ENCODE measurements around the gene HS3ST5. TPM values are rescaled to one million over a fixed set of nuclear protein-coding genes. Genes with fewer than 3 reads are reported as not detected.

HS3ST5 gene
- total RNA-seq, 1 experiment from 2014 or later = 8.7 TPM

GRCh38 chr6:114343782-114344144 is 940 bp upstream of the HS3ST5 start (continued):
- no peak for TF ChIP-seq ARID4B (CRISPR knock-in tag; IDR thresholded peaks at IDR 0.05; ENCODE audit: borderline replicate concordance)
- TF ChIP-seq PRDM15 (CRISPR knock-in tag; IDR thresholded peaks at IDR 0.05) = no peak
- no peak for TF ChIP-seq FOXJ3 (CRISPR knock-in tag; IDR thresholded peaks at IDR 0.05; ENCODE audit: borderline replicate concordance)
- no peak for TF ChIP-seq ZNF232 (CRISPR knock-in tag; IDR thresholded peaks at IDR 0.05)
- TF ChIP-seq CDX4 (CRISPR knock-in tag; IDR thresholded peaks at IDR 0.05; ENCODE audit: borderline replicate concordance) = no peak
- TF ChIP-seq ZNF263 (CRISPR knock-in tag; IDR thresholded peaks at IDR 0.05; ENCODE audit: low read depth) = no peak
- no peak for TF ChIP-seq HMGA2 (CRISPR knock-in tag; IDR thresholded peaks at IDR 0.05)
- TF ChIP-seq KAT7 (CRISPR knock-in tag; IDR thresholded peaks at IDR 0.05; ENCODE audit: borderline replicate concordance) = no peak
- no peak for TF ChIP-seq USF1 (CRISPR knock-in tag; IDR thresholded peaks at IDR 0.05)
- no peak for TF ChIP-seq PRRX2 (CRISPR knock-in tag; IDR thresholded peaks at IDR 0.05)
- no peak for TF ChIP-seq TEAD1 (CRISPR knock-in tag; IDR thresholded peaks at IDR 0.05)
- TF ChIP-seq CREB1 (CRISPR knock-in tag; IDR thresholded peaks at IDR 0.05) = no peak

- POLR2A ChIA-PET = interaction anchor here (0.8 to 2.8 kb wide), 10 partner anchors 19 to 169 kb away, joined by 3 to 7 read pairs (median 4); no protein-coding TSS in a partner anchor
- TF ChIP-seq E2F5 (CRISPR knock-in tag; IDR thresholded peaks at IDR 0.05) (0 out of 2 replicates have a peak, but pooled peaks have one; percentile 18), RORB (CRISPR knock-in tag; IDR thresholded peaks at IDR 0.05) (no peak), ESRRA (CRISPR knock-in tag; IDR thresholded peaks at IDR 0.05; ENCODE audit: borderline replicate concordance) (no peak), ERG (CRISPR knock-in tag; IDR thresholded peaks at IDR 0.05) (no peak), ZNF232 (CRISPR knock-in tag; IDR thresholded peaks at IDR 0.05) (no peak), ATF6 (CRISPR knock-in tag; IDR thresholded peaks at IDR 0.05) (no peak)
Observed at GRCh38 chr6:114342086-114342825, 567 bp downstream of the HS3ST5 start.

More at GRCh38 chr6:114342086-114342825, 567 bp downstream of the HS3ST5 start:
- DNase-seq (ENCODE audit: low spot score) (peak; percentile 59), ATAC-seq (peak; percentile 16)
- Mint-ChIP-seq H3K27me3 (ENCODE audit: low read depth) (no peaks in the 10 kb centered on the region), H3K4me1 (peaks cover 50% of the 10 kb centered on the region), H3K4me3 (peak overlapping the region; percentile 98), H3K9me3 (no peaks in the 10 kb centered on the region), H3K27ac (peak overlapping the region; percentile 81; the same call in 1 of the 2 replicates), H3K36me3 (no peaks in the 10 kb centered on the region)
- CTCF ChIA-PET = interaction anchor here (0.6 to 3.4 kb wide), 16 partner anchors 9 to 362 kb away, joined by 3 to 27 read pairs (median 6); no protein-coding TSS in a partner anchor

Data from WTC11 (cell line).